Gastroesophageal sphincter (tissue), 3 donors: ENCODE measurements around the gene COX8C.

ENCODE experiments used
- CTCF ChIP-seq, 4 experiments: fragments of 200-600 bp in 2 of 4; fragments of 450-650 bp in 2 of 4; sonication (generic) in 1 of 4; IDR thresholded peaks; one replicate each; pipeline ENCODE4 v1.5.1; 2017 to 2019; ENCODE audit warnings: antibody characterized with exemption in 4 of 4, mild to moderate bottlenecking in 2 of 4, moderate library complexity in 2 of 4
- POLR2A ChIP-seq, 2 donors: fragments of 450-650 bp; IDR thresholded peaks; one replicate each; pipeline ENCODE4 v1.6.1; 2017; ENCODE audit warnings: antibody characterized with exemption in 2 of 2, mild to moderate bottlenecking in 2 of 2, moderate library complexity in 1 of 2

GRCh38 chr14:93332397-93332852, 14.6 kb upstream of the COX8C start:
- no peak for TF ChIP-seq CTCF (IDR thresholded peaks at IDR 0.05)
- TF ChIP-seq POLR2A (IDR thresholded peaks at IDR 0.05) = no peak
